Measurements from ENCODE around the gene KIAA1755. TPM values are rescaled to one million over a fixed set of nuclear protein-coding genes. Genes with fewer than 3 reads are reported as not detected.

The KIAA1755 gene
- total RNA-seq, 1 donor from 2014 or later = 1.1 TPM

DNA sequence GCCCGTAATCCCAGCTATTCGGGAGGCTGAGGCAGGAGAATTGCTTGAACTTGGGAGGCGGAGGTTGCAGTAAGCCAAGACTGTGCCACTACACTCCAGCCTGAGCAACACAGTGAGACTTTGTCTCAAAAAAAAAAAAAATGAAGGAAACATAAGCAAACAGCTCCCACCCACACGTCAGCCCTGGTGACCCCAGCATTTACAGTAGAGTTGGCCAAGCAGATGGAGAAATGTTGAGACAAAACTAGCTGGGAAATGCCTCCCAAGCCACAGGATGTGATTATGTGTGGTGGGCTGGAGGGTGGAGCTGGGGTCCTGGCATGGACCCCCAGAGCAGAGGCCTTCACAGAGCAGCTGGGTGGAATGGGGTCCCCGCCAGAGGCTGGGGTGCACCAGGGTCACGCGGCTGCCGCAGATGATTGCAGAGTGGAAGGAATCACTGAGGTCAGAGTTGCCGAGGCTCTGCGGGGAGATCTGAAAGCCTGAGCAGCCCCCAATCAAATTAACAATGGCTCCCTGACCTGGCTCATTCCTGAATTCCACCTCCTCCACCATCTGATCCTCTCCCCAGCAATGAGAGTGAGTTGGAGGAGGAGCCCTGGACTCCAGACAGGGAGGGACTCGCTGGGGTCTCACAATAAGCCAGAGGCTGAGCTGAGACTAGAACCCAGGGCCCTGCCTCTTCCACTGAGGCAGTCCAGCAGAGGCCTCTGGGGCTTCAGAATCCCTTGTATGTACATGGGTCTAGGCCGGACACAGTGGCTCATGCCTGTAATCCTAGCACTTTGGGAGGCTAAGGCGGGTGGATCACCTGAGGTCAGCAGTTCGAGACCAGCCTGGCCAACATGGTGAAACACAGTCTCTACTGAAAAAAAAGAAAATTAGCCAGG lies 60.8 kb downstream of the KIAA1755 start:
- Histone ChIP-seq H3K27ac (ENCODE audit: low read depth, low read length) (peak overlapping the region; percentile 17), H2AFZ (ENCODE audit: low read depth, low read length) (no peak overlapping the region)

DNA sequence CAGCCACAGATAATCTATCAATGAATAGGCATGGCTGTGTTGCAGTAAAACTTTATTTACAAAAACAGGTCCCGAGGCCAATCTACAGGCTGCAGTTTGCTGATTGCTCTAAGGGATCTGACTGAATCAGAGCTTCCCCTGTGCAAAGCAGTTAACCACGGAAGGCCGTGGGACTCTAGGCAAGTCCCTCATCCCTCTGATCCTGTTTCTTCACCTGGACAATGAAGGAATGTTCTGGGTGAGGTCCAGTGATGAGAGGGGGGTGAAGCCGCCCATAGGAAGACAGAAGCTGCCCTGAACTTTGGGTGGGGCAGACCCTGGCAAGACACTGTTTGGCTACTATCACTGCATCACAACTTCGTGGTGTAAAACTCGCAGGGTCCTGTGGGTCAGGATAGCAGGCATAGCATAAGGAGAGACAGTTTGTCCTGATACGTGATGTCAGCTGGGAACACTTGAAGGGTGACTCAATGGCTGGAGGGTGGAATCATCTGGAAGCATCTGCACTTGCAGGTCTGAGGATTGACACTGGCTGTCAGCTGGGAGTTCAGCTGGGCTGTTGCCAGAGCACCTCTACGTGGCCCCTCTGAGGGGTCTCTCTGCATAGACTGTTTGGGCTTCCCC lies 62.2 kb downstream of the KIAA1755 start:
- DNase-seq (ENCODE audit: low read depth) = peak; percentile 30
- H3K4me3 ChIP-seq (ENCODE audit: insufficient read depth, low read depth, low read length) = no peak overlapping the region
- H3K9me3 Mint-ChIP-seq (ENCODE audit: unreplicated experiment) = peaks cover 5% of the 10 kb centered on the region
- no peak overlapping the region for H3K4me2 ChIP-seq (ENCODE audit: low read length)
- peak overlapping the region; percentile 4 for H3K27ac Mint-ChIP-seq (ENCODE audit: unreplicated experiment)
- TF ChIP-seq, protein P1, sequence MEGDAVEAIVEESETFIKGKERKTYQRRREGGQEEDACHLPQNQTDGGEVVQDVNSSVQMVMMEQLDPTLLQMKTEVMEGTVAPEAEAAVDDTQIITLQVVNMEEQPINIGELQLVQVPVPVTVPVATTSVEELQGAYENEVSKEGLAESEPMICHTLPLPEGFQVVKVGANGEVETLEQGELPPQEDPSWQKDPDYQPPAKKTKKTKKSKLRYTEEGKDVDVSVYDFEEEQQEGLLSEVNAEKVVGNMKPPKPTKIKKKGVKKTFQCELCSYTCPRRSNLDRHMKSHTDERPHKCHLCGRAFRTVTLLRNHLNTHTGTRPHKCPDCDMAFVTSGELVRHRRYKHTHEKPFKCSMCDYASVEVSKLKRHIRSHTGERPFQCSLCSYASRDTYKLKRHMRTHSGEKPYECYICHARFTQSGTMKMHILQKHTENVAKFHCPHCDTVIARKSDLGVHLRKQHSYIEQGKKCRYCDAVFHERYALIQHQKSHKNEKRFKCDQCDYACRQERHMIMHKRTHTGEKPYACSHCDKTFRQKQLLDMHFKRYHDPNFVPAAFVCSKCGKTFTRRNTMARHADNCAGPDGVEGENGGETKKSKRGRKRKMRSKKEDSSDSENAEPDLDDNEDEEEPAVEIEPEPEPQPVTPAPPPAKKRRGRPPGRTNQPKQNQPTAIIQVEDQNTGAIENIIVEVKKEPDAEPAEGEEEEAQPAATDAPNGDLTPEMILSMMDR (IDR thresholded peaks at IDR 0.05; ENCODE audit: insufficient read depth, low read depth, low read length) = no peak
- TF ChIP-seq EZH2 (IDR thresholded peaks at IDR 0.05; ENCODE audit: insufficient read depth, low read length) = no peak
- H3K27ac ChIP-seq (ENCODE audit: low read depth, low read length) = no peak overlapping the region
- FAIRE-seq = no peak
- peaks cover 1% of the 10 kb centered on the region for H3K36me3 Mint-ChIP-seq (ENCODE audit: low read depth, unreplicated experiment)
- peaks cover 12% of the 10 kb centered on the region for H3K27me3 Mint-ChIP-seq (ENCODE audit: low read depth, unreplicated experiment)
- no peaks in the 10 kb centered on the region for H3K9me3 ChIP-seq (ENCODE audit: insufficient read depth, low read depth, low read length)
- no peaks in the 10 kb centered on the region for H3K27me3 ChIP-seq (ENCODE audit: insufficient read depth, low read length)
- peaks cover 11% of the 10 kb centered on the region for H3K4me1 ChIP-seq (ENCODE audit: insufficient read depth, low read length)
- H3K4me1 Mint-ChIP-seq (ENCODE audit: low read depth, unreplicated experiment) = peaks cover 11% of the 10 kb centered on the region
- H3K4me3 Mint-ChIP-seq (ENCODE audit: unreplicated experiment) = no peak overlapping the region
- no peaks in the 10 kb centered on the region for H4K20me1 ChIP-seq (ENCODE audit: insufficient read depth, low read length)
- H3K36me3 ChIP-seq (ENCODE audit: insufficient read depth, low read length) = no peaks in the 10 kb centered on the region
- H3K79me2 ChIP-seq (ENCODE audit: insufficient read depth, low read length) = no peaks in the 10 kb centered on the region
- H2AFZ ChIP-seq (ENCODE audit: low read depth, low read length) = no peak overlapping the region
- no peak overlapping the region for H3K9ac ChIP-seq (ENCODE audit: low read length)

More for the DNA sequence above, 60.8 kb downstream of the KIAA1755 start:
- H3K27me3 ChIP-seq (ENCODE audit: insufficient read depth, low read length) = no peaks in the 10 kb centered on the region
- DNase-seq (ENCODE audit: low read depth) (peak; percentile 81), FAIRE-seq (no peak)
- no peaks in the 10 kb centered on the region for H3K79me2 ChIP-seq (ENCODE audit: insufficient read depth, low read length)
- H4K20me1 ChIP-seq (ENCODE audit: insufficient read depth, low read length) = no peaks in the 10 kb centered on the region
- no peaks in the 10 kb centered on the region for H3K36me3 ChIP-seq (ENCODE audit: insufficient read depth, low read length)
- Mint-ChIP-seq H3K4me3 (ENCODE audit: unreplicated experiment) (no peak overlapping the region), H3K27ac (ENCODE audit: unreplicated experiment) (no peak overlapping the region), H3K27me3 (ENCODE audit: low read depth, unreplicated experiment) (peaks cover 12% of the 10 kb centered on the region), H3K9me3 (ENCODE audit: unreplicated experiment) (no peaks in the 10 kb centered on the region), H3K4me1 (ENCODE audit: low read depth, unreplicated experiment) (peaks cover 13% of the 10 kb centered on the region), H3K36me3 (ENCODE audit: low read depth, unreplicated experiment) (peaks cover 1% of the 10 kb centered on the region)
- no peak for TF ChIP-seq EZH2 (IDR thresholded peaks at IDR 0.05; ENCODE audit: insufficient read depth, low read length)
- TF ChIP-seq, protein P1 (IDR thresholded peaks at IDR 0.05; ENCODE audit: insufficient read depth, low read depth, low read length) = no peak
- H3K4me1 ChIP-seq (ENCODE audit: insufficient read depth, low read length) = peaks cover 11% of the 10 kb centered on the region
- no peak overlapping the region for H3K9ac ChIP-seq (ENCODE audit: low read length)
- H3K4me3 ChIP-seq (ENCODE audit: insufficient read depth, low read depth, low read length) = no peak overlapping the region
- H3K9me3 ChIP-seq (ENCODE audit: insufficient read depth, low read depth, low read length) = no peaks in the 10 kb centered on the region
- peak overlapping the region; percentile 30 for H3K4me2 ChIP-seq (ENCODE audit: low read length)

Measured in astrocyte (in vitro differentiated cells and primary cell).